Activated T-cell treated with anti-CD3 and anti-CD28 coated beads, Interleukin-2, amount 50 U/mL, for 1 hour (primary cell): ENCODE results near the gene FAM161A.

Experiments
- DNase-seq: peaks from one replicate; pipeline ENCODE4 v3.0.0-alpha.2; 2020

The FAM161A gene

GRCh38 chr2:61775956-61776570 lies 77.8 kb downstream of the FAM161A start:
- no peak for DNase-seq
